Pancreas (tissue), 10 donors: ENCODE results near the gene TMEM45A. TPM values are rescaled to one million over a fixed set of nuclear protein-coding genes. Genes with fewer than 3 reads are reported as not detected.
A peak's percentile ranks its signal among the peaks of the same experiment; 100 is the strongest.

Experiments
- ATAC-seq, 4 donors: fragments of 200-7000 bp; cut with Tn5 transposase; one replicate each; pipeline versions ENCODE4 v1.8.0 to v1.9.1; 2020; ENCODE audit warnings: mild to moderate bottlenecking in 4 of 4, moderate library complexity in 4 of 4
- DNase-seq, 6 donors: peaks; one replicate each; pipeline ENCODE4 v3.0.0-alpha.2; 2020
- FAIRE-seq: peaks from 2 replicates; lab custom pipeline; 2012; peaks lifted over from hg19 to GRCh38; lab: Jason Lieb, UNC
- H3K27ac ChIP-seq, 4 donors: fragments of 200-600 bp; sonication (generic); 1 replicate in 3 of 4; 2 replicates in 1 of 4; pipeline versions ENCODE4 v1.5.0 to v1.8.0; 2020
- H3K27me3 ChIP-seq, 4 donors: fragments of 200-600 bp; one replicate each; pipeline ENCODE4 v1.8.0; 2021
- H3K36me3 ChIP-seq, 3 donors: fragments of 200-600 bp; sonication (generic) in 1 of 3; one replicate each; pipeline versions ENCODE4 v1.5.0 to v1.8.0; 2020 to 2021
- H3K4me1 ChIP-seq, 3 donors: fragments of 200-600 bp; one replicate each; pipeline ENCODE4 v1.8.0; 2021
- H3K4me3 ChIP-seq, 4 donors: fragments of 200-600 bp; sonication (generic) in 2 of 4; one replicate each; pipeline versions ENCODE4 v1.5.0 to v1.8.0; 2020 to 2021
- H3K9me3 ChIP-seq, 4 donors: fragments of 200-600 bp; one replicate each; pipeline ENCODE4 v1.8.0; 2021
- CTCF ChIP-seq, 4 donors: fragments of 200-600 bp; sonication (generic) in 3 of 4; IDR thresholded peaks; one replicate each; pipeline versions ENCODE4 v1.5.0 to v1.8.0; 2021; ENCODE audit warnings: antibody characterized with exemption in 4 of 4
- whole genome bisulfite sequencing, 2 donors: extraction: QIAGEN DNeasy Blood & Tissue Kit; methylation state at CpG; one replicate each; pipeline ENCODE4 v1.1.7; 2013; 5-methylcytosine and 5-hydroxymethylcytosine counted together
- intact Hi-C, 3 donors: fragments of 100-400 bp; cut with DNase I; formaldehyde crosslinking; loops; one replicate each; pipeline versions ENCODE4 v1.11.1 to v1.14.2; 2022
- polyA plus RNA-seq, 2 donors: library from polyadenylated mRNA; stranded (reverse); fragments of 200-250 nt; gene quantifications; one replicate each; pipeline ENCODE4 v1.2.3, GENCODE V29; 2013
- total RNA-seq, 6 donors: library from RNA; stranded (reverse); fragmentation: NEBNext Ultra II Directional in 4 of 6; extraction: Animal tissue kit (Norgen Biotek cat#: 25700) in 4 of 6; gene quantifications; one replicate each; pipeline versions ENCODE4 v1.2.1 to v1.2.4, GENCODE V29; 2021 to 2023
- donor health status: healthy with polysubstance abuse.
- donor health status: DM: no; HTN: no; CAD: no; lungs with moderate emphysema.
- donor health status: DM: no; HTN: no; CAD: no.
- donor health status: control.
- donor health status: control.
- donor health status: Bipolar disorder and iron deficiency.
- donor health status: DM: yes; HTN: yes; CAD: no.
- donor health status: DM: no; HTN: no; CAD: no.
- donor health status: DM: no; HTN: no; CAD: no.
- donor health status: DM: yes; HTN: yes; CAD: no.

TMEM45A gene
- total and polyA plus RNA-seq, 8 donors: 4.2 to 15.1 (median 8.6) TPM

- Histone ChIP-seq H3K9me3 (no peaks in the 10 kb centered on the region), H3K36me3 (no peaks in the 10 kb centered on the region), H3K27me3 (no peaks in the 10 kb centered on the region), H3K4me3 (no peak overlapping the region), H3K4me1 (peaks cover 0 to 5% (median 0%) of the 10 kb centered on the region in 3 donors), H3K27ac (no peak overlapping the region)
- intact Hi-C loops: loop anchor here in 1 of 3 donors (10.0 kb wide), 1 partner anchor 125 kb away; no protein-coding TSS in a partner anchor
- DNase-seq (peak in 3 of 6 donors; percentile 32 to 69 (median 35)), ATAC-seq (peak; percentile 77 to 99 (median 94)), FAIRE-seq (peak; percentile 53)
- WGBS, 2 donors: 28 to 29% methylated on average over 10 of the region's 10 CpGs
- TF ChIP-seq CTCF (IDR thresholded peaks at IDR 0.05): peak; percentile 84 to 89 (median 85)
Observed at GRCh38 chr3:100590114-100590839, 97.9 kb downstream of the TMEM45A start.

- ATAC-seq (no peak), DNase-seq (no peak), FAIRE-seq (no peak)
- Histone ChIP-seq H3K27me3 (no peaks in the 10 kb centered on the region), H3K4me1 (peaks cover 0 to 5% (median 0%) of the 10 kb centered on the region in 3 donors), H3K36me3 (no peaks in the 10 kb centered on the region), H3K9me3 (no peaks in the 10 kb centered on the region), H3K4me3 (no peak overlapping the region), H3K27ac (no peak overlapping the region)
- intact Hi-C loops: loop anchor here in 1 of 3 donors (10.0 kb wide), 1 partner anchor 126 kb away; no protein-coding TSS in a partner anchor
- 23 to 30% methylated on average over 1 of the region's 1 CpG for WGBS, 2 donors
- TF ChIP-seq CTCF (IDR thresholded peaks at IDR 0.05): no peak
Observed at GRCh38 chr3:100590840-100591147, 98.4 kb downstream of the TMEM45A start.

GRCh38 chr3:100591411-100591810 is 99.0 kb downstream of the TMEM45A start:
- H3K27ac ChIP-seq: no peak overlapping the region
- peaks cover 0 to 5% (median 0%) of the 10 kb centered on the region in 3 donors for H3K4me1 ChIP-seq
- peak; percentile 16 to 58 (median 46) for ATAC-seq
- WGBS, 2 donors: 28 to 37% methylated on average over 3 of the region's 3 CpGs
- TF ChIP-seq CTCF (IDR thresholded peaks at IDR 0.05): no peak
- FAIRE-seq: no peak
- H3K36me3 ChIP-seq: no peaks in the 10 kb centered on the region
- no peak overlapping the region for H3K4me3 ChIP-seq
- intact Hi-C loops: loop anchor here in 1 of 3 donors (10.0 kb wide), 1 partner anchor 127 kb away; no protein-coding TSS in a partner anchor
- H3K9me3 ChIP-seq: no peaks in the 10 kb centered on the region
- no peak for DNase-seq
- H3K27me3 ChIP-seq: no peaks in the 10 kb centered on the region

- H3K4me3 ChIP-seq: no peak overlapping the region
- no peak for TF ChIP-seq CTCF (IDR thresholded peaks at IDR 0.05)
- FAIRE-seq: no peak
- no peak overlapping the region for H3K27ac ChIP-seq
- no peaks in the 10 kb centered on the region for H3K9me3 ChIP-seq
- no peaks in the 10 kb centered on the region for H3K27me3 ChIP-seq
- intact Hi-C loops: no loop called here
- no peaks in the 10 kb centered on the region for H3K36me3 ChIP-seq
- no peak for DNase-seq
- WGBS, 2 donors: 76 to 77% methylated on average over 11 of the region's 11 CpGs
- H3K4me1 ChIP-seq: peaks cover 0 to 3% (median 0%) of the 10 kb centered on the region in 3 donors
- no peak for ATAC-seq
Observed at GRCh38 chr3:100600181-100601042, 108.0 kb downstream of the TMEM45A start.
